Tibial artery (tissue), 4 donors: ENCODE data around the gene SIL1.

Experiments used
- DNase-seq, 2 donors: peaks; one replicate each; pipeline ENCODE4 v3.0.0-alpha.2; 2019
- H3K27ac ChIP-seq, 2 donors: fragments of 200-600 bp; sonication (generic) in 1 of 2; 1 replicate in 1 of 2; 2 replicates in 1 of 2; pipeline ENCODE4 v1.5.1; 2018 to 2019; ENCODE audit warnings: mild to moderate bottlenecking in 1 of 2
- H3K27me3 ChIP-seq, 2 donors: fragments of 200-600 bp; sonication (generic) in 1 of 2; one replicate each; pipeline versions ENCODE4 v1.5.1 to v1.6.0; 2016 to 2019
- H3K36me3 ChIP-seq, 3 donors: fragments of 200-600 bp; sonication (generic) in 2 of 3; one replicate each; pipeline ENCODE4 v1.5.1; 2016 to 2019; ENCODE audit warnings: mild to moderate bottlenecking in 2 of 3
- H3K4me1 ChIP-seq, 4 donors: fragments of 200-600 bp; sonication (generic) in 2 of 4; 1 replicate in 3 of 4; 2 replicates in 1 of 4; pipeline ENCODE4 v1.5.1; 2016 to 2019
- H3K4me3 ChIP-seq, 2 donors: fragments of 200-600 bp; sonication (generic) in 1 of 2; 1 replicate in 1 of 2; 2 replicates in 1 of 2; pipeline ENCODE4 v1.5.1; 2018 to 2019; ENCODE audit warnings: mild to moderate bottlenecking in 2 of 2
- H3K9me3 ChIP-seq, 3 donors: fragments of 200-600 bp; sonication (generic) in 1 of 3; one replicate each; pipeline ENCODE4 v1.5.1; 2016 to 2019
- intact Hi-C: fragments of 100-400 bp; cut with DNase I; formaldehyde crosslinking; loops from one replicate; pipeline ENCODE4 v1.15.0; 2023; ENCODE audit warnings: low total_unique reads
- TF ChIP-seq, protein P1 (sequence below), 2 experiments: fragments of 200-600 bp in 1 of 2; fragments of 450-650 bp in 1 of 2; IDR thresholded peaks; one replicate each; pipeline ENCODE4 v1.5.1; 2017 to 2019; ENCODE audit warnings: antibody characterized with exemption in 2 of 2, mild to moderate bottlenecking in 1 of 2, moderate library complexity in 1 of 2

Gene SIL1

GRCh38 chr5:139157556-139157955 lies 40.6 kb downstream of the SIL1 start:
- DNase-seq: no peak
- no peaks in the 10 kb centered on the region for H3K9me3 ChIP-seq
- no peaks in the 10 kb centered on the region for H3K36me3 ChIP-seq
- TF ChIP-seq, protein P1, sequence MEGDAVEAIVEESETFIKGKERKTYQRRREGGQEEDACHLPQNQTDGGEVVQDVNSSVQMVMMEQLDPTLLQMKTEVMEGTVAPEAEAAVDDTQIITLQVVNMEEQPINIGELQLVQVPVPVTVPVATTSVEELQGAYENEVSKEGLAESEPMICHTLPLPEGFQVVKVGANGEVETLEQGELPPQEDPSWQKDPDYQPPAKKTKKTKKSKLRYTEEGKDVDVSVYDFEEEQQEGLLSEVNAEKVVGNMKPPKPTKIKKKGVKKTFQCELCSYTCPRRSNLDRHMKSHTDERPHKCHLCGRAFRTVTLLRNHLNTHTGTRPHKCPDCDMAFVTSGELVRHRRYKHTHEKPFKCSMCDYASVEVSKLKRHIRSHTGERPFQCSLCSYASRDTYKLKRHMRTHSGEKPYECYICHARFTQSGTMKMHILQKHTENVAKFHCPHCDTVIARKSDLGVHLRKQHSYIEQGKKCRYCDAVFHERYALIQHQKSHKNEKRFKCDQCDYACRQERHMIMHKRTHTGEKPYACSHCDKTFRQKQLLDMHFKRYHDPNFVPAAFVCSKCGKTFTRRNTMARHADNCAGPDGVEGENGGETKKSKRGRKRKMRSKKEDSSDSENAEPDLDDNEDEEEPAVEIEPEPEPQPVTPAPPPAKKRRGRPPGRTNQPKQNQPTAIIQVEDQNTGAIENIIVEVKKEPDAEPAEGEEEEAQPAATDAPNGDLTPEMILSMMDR (IDR thresholded peaks at IDR 0.05): no peak
- no peaks in the 10 kb centered on the region for H3K27me3 ChIP-seq
- H3K4me1 ChIP-seq: peaks cover 0 to 3% (median 0%) of the 10 kb centered on the region in 4 donors
- intact Hi-C loops: no loop called here
- no peak overlapping the region for H3K4me3 ChIP-seq
- H3K27ac ChIP-seq: no peak overlapping the region

DNA sequence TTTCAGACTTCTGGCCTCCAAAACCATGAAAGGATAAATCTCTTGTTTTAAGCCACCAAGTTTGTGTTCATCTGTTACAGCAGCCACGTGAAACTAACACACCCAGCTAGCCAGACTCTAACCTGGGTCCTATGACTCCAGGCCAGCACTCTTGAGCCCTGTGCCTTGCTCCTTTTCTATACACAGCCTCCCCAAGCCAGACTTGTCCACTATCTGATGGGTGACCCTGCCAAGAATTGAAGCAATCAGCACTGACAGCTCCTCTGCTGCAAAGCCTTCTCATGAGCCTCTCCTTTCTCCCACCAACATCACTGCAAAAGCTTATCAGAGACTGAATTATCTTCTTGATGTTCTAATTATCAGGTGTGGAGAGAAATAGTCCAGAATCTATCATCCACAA lies 41.4 kb downstream of the SIL1 start:
- no peaks in the 10 kb centered on the region for H3K9me3 ChIP-seq
- H3K4me3 ChIP-seq: no peak overlapping the region
- H3K27me3 ChIP-seq: no peaks in the 10 kb centered on the region
- no peak for DNase-seq
- TF ChIP-seq, protein P1 (IDR thresholded peaks at IDR 0.05): no peak
- intact Hi-C loops: no loop called here
- H3K4me1 ChIP-seq: peaks cover 0 to 3% (median 1%) of the 10 kb centered on the region in 4 donors
- H3K36me3 ChIP-seq: no peaks in the 10 kb centered on the region
- H3K27ac ChIP-seq: no peak overlapping the region

DNA sequence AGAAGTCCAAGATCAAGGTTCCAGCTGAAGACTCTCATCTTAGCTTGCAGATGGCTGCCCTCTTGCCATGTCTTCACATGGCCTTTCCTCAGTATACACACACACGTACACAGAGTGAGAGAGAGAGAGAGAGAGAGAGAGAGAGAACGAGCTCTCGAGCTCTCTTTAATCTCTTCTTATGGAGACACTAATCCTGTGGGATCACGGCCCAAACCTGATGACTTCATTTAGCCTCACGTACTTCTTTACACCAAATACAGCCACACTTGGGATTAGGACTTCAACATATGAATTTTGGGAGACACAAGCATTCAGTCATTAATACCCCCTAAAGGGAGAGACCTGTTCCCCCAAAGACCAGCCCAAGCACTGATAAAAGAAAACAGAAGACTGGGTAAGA lies 42.8 kb downstream of the SIL1 start:
- Histone ChIP-seq H3K9me3 (no peaks in the 10 kb centered on the region), H3K27ac (no peak overlapping the region), H3K4me1 (peaks cover 0 to 17% (median 8%) of the 10 kb centered on the region in 4 donors), H3K27me3 (no peaks in the 10 kb centered on the region), H3K36me3 (no peaks in the 10 kb centered on the region), H3K4me3 (no peak overlapping the region)
- intact Hi-C loops: no loop called here
- DNase-seq: no peak
- TF ChIP-seq, protein P1 (IDR thresholded peaks at IDR 0.05): no peak

DNA sequence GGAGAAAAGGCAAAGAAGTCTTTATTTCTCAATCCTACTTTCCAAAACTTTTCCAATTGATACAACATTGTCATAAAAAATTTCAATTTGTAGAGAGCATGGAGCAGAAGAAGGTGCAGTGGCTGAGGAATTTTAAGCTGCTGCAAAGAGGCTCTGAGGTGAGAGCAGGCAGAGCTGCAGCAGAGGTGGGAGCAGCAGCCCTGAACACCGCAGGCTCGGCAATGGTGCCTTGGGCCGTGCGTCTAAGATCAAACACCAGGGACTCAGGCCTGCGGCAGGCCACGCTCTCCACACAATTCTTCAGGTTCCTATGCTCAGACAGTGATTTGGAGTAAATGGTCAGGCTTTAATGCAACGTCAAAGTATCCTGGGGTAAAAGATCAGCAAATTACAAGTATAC lies 46.3 kb downstream of the SIL1 start:
- no peak for DNase-seq
- H3K9me3 ChIP-seq: no peaks in the 10 kb centered on the region
- TF ChIP-seq, protein P1 (IDR thresholded peaks at IDR 0.05): no peak
- no peak overlapping the region for H3K4me3 ChIP-seq
- peaks cover 0 to 51% (median 40%) of the 10 kb centered on the region in 4 donors for H3K4me1 ChIP-seq
- intact Hi-C loops: no loop called here
- H3K36me3 ChIP-seq: no peaks in the 10 kb centered on the region
- no peaks in the 10 kb centered on the region for H3K27me3 ChIP-seq
- H3K27ac ChIP-seq: no peak overlapping the region

- intact Hi-C loops: no loop called here
- TF ChIP-seq, protein P1 (IDR thresholded peaks at IDR 0.05): no peak
- Histone ChIP-seq H3K4me3 (no peak overlapping the region), H3K4me1 (peaks cover 0 to 54% (median 41%) of the 10 kb centered on the region in 4 donors), H3K9me3 (no peaks in the 10 kb centered on the region), H3K27me3 (no peaks in the 10 kb centered on the region), H3K27ac (peak overlapping the region in 1 of 2 donors; percentile 3), H3K36me3 (no peaks in the 10 kb centered on the region)
- DNase-seq: no peak
These were observed 47.7 kb downstream of the SIL1 start for GRCh38 chr5:139150367-139150999.
